Osteocyte (in vitro differentiated cells): ENCODE data around the gene B3GNT2. TPM values are rescaled to one million over a fixed set of nuclear protein-coding genes. Genes with fewer than 3 reads are reported as not detected.
A peak's percentile ranks its signal among the peaks of the same experiment; 100 is the strongest.
"Not testable (repeated sequence)": the region's sequence is repeated elsewhere in the genome, so short reads cannot be mapped to it uniquely, and the experiment has no call there.

ENCODE experiments used
- DNase-seq: peaks from one replicate; pipeline ENCODE4 v3.0.0; 2021; ENCODE audit warnings: mixed read lengths; ENCODE audit not compliant: unreplicated experiment; ENCODE audit errors: extremely low spot score
- H3K27ac Mint-ChIP-seq: one replicate; pipeline ENCODE4 v1.8.0; 2021; ENCODE audit warnings: mild to moderate bottlenecking, mixed read lengths; ENCODE audit not compliant: unreplicated experiment
- H3K27me3 Mint-ChIP-seq: one replicate; pipeline ENCODE4 v1.8.0; 2021; ENCODE audit warnings: mixed read lengths; ENCODE audit not compliant: unreplicated experiment
- H3K36me3 Mint-ChIP-seq: one replicate; pipeline ENCODE4 v1.8.0; 2021; ENCODE audit warnings: mixed read lengths; ENCODE audit not compliant: unreplicated experiment
- H3K4me1 Mint-ChIP-seq: one replicate; pipeline ENCODE4 v1.8.0; 2021; ENCODE audit warnings: mixed read lengths; ENCODE audit not compliant: unreplicated experiment
- H3K4me3 Mint-ChIP-seq: one replicate; pipeline ENCODE4 v1.8.0; 2021; ENCODE audit warnings: mild to moderate bottlenecking, moderate library complexity, mixed read lengths; ENCODE audit not compliant: unreplicated experiment
- H3K9me3 Mint-ChIP-seq: one replicate; pipeline ENCODE4 v1.8.0; 2021; ENCODE audit warnings: mixed read lengths; ENCODE audit not compliant: unreplicated experiment
- microRNA-seq: library from miRNA; unstranded; fragments of <30 nt; microRNA quantifications from one replicate; pipeline ENCODE4 v1.1.0, GENCODE V29; 2020; ENCODE audit not compliant: unreplicated experiment
- total RNA-seq: library from RNA; stranded (reverse); gene quantifications from 2 replicates; pipeline ENCODE4 v1.2.1, GENCODE V29; 2021
- TF ChIP-seq, protein P1 (sequence below): fragments of 200-600 bp; sonication (generic); IDR thresholded peaks from 2 replicates; pipeline ENCODE4 v1.5.0; 2021; ENCODE audit warnings: antibody characterized with exemption, mild to moderate bottlenecking, moderate library complexity

Gene B3GNT2
- total RNA-seq, 1 donor from 2014 or later, result 7.9 TPM

DNA sequence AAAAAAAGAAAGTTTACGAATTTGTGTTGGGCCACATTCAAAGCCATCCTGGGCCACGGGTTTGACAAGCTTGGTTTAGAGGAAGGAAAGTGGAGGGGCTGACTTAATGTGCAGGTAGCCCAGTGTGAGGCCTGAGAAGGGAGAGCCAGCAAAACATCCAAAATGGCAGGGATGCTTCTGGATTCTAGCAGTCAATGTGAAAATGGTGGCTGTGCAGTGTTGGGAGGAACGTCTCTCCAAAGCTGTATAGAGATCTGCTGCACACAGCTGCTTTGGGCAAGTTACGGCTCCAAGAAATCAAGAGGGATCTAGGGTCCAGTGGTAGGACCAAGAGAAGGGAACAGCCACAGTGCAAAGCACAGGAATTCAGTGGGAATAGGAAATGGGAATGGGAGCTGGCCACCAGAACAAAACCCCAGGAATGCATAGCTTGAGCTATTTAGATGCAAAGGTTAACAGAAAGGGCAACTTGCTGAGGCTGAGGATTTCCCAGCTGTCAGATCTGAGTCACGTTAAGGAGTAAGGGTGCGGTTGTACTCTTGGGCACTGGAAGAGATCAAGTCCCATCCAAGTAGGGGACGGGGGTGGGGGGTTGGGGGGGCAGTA, 70.6 kb downstream of the B3GNT2 start:
- TF ChIP-seq, protein P1, sequence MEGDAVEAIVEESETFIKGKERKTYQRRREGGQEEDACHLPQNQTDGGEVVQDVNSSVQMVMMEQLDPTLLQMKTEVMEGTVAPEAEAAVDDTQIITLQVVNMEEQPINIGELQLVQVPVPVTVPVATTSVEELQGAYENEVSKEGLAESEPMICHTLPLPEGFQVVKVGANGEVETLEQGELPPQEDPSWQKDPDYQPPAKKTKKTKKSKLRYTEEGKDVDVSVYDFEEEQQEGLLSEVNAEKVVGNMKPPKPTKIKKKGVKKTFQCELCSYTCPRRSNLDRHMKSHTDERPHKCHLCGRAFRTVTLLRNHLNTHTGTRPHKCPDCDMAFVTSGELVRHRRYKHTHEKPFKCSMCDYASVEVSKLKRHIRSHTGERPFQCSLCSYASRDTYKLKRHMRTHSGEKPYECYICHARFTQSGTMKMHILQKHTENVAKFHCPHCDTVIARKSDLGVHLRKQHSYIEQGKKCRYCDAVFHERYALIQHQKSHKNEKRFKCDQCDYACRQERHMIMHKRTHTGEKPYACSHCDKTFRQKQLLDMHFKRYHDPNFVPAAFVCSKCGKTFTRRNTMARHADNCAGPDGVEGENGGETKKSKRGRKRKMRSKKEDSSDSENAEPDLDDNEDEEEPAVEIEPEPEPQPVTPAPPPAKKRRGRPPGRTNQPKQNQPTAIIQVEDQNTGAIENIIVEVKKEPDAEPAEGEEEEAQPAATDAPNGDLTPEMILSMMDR, result no peak
- Mint-ChIP-seq H3K36me3 (no peaks in the 10 kb centered on the region), H3K27me3 (no peaks in the 10 kb centered on the region), H3K27ac (peak overlapping the region; percentile 61), H3K4me1 (peaks cover 35% of the 10 kb centered on the region), H3K4me3 (no peak overlapping the region), H3K9me3 (no peaks in the 10 kb centered on the region)
- DNase-seq, result no peak

DNA sequence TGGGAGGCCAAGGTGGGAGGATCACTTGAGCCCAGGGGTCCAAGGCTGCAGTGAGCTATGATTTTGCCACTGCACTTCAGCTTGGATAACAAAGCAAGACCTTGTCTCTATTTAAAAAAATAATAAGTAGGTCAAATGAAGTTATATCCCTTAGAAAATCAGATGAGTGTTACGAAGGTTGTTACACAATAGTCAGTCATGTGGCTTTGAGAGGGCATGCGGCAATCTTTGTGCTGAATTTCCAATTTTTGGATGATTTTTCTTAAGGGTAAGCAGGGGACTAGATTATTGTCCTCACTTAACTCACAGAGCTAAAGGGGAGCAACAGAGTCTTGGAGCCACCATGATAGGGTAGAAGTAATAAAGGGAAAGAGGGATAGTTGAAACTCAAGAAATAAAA, 71.8 kb downstream of the B3GNT2 start:
- H3K4me1 Mint-ChIP-seq, result peaks cover 35% of the 10 kb centered on the region
- no peaks in the 10 kb centered on the region for H3K36me3 Mint-ChIP-seq
- no peaks in the 10 kb centered on the region for H3K9me3 Mint-ChIP-seq
- no peaks in the 10 kb centered on the region for H3K27me3 Mint-ChIP-seq
- H3K27ac Mint-ChIP-seq, result no peak overlapping the region
- no peak for DNase-seq
- TF ChIP-seq, protein P1, result no peak
- no peak overlapping the region for H3K4me3 Mint-ChIP-seq

DNA sequence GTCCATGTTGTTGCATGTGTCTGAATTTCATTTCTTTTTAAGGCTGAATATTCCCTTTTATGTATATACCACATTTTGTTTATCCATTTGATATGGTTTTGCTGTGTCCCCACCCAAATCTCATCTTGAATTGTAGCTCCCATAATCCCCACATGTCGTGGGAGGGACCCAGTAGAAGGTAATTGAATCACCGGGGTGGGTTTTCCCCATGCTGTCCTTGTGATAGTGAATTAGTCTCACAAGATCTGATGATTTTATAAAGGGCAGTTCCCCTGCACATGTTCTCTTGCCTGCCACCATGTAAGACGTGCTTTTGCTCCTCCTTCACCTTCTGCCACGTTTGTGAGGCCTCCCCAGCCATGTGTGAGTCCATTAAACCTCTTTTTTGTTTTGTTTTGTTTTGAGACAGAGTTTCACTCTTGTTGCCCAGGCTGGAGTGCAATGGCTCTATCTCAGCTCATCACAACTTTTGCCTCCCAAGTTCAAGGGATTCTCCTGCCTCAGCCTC, 72.8 kb downstream of the B3GNT2 start:
- not testable (repeated sequence) for H3K4me3 Mint-ChIP-seq, DNase-seq, H3K27ac Mint-ChIP-seq, H3K27me3 Mint-ChIP-seq, H3K36me3 Mint-ChIP-seq, H3K9me3 Mint-ChIP-seq
- peaks cover 26% of the 10 kb centered on the region for H3K4me1 Mint-ChIP-seq

- Mint-ChIP-seq H3K27ac (no peak overlapping the region), H3K4me3 (no peak overlapping the region), H3K9me3 (no peaks in the 10 kb centered on the region), H3K27me3 (no peaks in the 10 kb centered on the region), H3K36me3 (no peaks in the 10 kb centered on the region), H3K4me1 (peaks cover 19% of the 10 kb centered on the region)
- no peak for DNase-seq
- TF ChIP-seq, protein P1, result no peak
These were observed 74.8 kb downstream of the B3GNT2 start for GRCh38 chr2:62270728-62271127.

Small RNA genes lying within 50 kb of the gene (microRNA-seq; reads per million reads assigned to microRNA genes)
- gene MIR5192, result not detected
